ENCODE results near the gene PTCH2. TPM values are rescaled to one million over a fixed set of nuclear protein-coding genes. Genes with fewer than 3 reads are reported as not detected.

PTCH2 gene
- total RNA-seq, 1 experiment from 2014 or later: not detected

DNA sequence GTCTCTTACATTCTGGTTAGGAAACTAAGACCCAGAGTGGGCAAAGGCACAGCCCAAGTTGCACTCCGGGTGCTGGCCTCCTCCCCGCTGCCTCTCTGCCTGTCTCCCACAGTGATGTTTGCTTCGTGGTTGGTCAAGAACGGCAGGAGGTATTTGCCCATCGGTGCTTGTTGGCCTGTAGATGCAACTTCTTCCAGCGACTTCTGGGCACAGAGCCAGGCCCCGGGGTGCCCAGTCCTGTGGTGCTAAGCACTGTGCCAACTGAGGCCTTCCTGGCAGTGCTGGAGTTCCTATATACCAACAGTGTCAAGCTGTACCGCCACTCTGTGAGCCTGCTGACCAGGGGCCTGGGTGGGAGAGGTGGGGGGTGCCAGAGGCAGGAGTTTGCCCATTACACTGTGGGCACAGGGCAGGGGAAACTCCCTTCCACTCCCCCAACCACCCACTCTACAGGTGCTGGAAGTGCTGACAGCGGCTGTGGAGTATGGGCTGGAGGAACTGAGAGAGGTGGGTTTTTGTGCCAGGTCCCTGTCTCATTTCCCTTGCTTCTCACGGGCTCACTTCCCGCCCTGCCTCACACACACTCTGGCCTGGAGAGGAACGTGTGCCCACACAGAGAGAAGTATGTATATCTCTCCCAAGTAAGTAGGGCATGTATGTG, 32.8 kb downstream of the PTCH2 start:
- no peak for TF ChIP-seq EZH2phosphoT487 (IDR thresholded peaks at IDR 0.05; ENCODE audit: borderline replicate concordance, low read length)
- no peak for TF ChIP-seq EZH2 (IDR thresholded peaks at IDR 0.05; ENCODE audit: low read length, unreplicated experiment)
- Histone ChIP-seq H3K9ac (ENCODE audit: low read length) (no peak overlapping the region), H3K27me3 (ENCODE audit: low read length) (no peaks in the 10 kb centered on the region)

DNA sequence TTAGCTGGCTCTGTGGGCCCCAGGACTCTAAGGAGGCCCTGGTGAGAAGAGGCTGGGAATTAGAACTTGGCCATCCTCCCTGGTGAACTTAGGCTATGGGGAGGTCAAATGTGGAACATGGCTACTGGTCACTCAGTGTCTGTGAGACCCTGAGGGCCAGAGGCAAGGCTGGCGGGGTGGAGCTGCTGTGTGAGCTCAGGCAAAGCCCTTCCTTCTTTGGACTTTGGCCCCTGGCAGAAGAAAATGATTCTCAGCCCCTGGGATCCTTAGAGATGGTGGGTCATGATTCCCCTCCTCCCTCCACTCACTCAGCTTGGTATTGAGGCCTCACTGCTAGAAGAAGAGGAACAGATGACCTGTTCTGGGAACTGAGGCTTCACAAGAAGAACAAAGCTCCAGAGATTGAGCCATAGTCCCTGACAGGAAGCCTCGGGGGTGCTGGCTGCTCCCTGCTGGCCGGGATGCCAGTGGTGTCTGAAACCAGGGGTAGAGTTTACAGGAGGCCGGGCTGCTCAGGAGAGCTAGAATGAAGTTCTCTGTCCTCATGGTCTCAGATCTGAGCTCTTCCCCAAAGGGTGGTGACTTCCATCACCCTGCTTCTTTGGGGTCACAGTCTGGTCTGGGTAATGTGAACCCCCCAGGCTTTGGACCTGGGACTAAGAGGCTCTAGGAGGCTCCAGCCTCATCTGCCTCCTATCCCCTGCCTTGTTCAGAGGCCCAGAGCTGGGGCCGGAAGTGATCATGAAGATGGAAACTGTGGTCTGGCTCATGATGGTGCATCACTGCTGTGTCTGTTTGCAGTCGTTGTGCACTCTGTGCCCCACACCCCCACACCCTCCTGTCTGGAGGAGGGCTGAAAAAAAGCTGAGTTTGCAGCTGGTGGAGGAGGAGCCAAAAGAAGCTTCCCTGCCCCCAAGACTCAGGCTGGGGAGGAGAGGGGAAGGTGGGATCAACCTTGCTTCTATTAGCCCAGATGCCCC, 33.8 kb downstream of the PTCH2 start:
- Histone ChIP-seq H3K27ac (ENCODE audit: low read length) (peak overlapping the region; percentile 98), H3K4me3 (ENCODE audit: low read length) (no peak overlapping the region), H3K4me1 (ENCODE audit: insufficient read depth, low read length) (peaks cover 44% of the 10 kb centered on the region), H3F3A (ENCODE audit: low read length, unreplicated experiment) (peaks cover 5% of the 10 kb centered on the region), H3K9ac (ENCODE audit: low read length) (peak overlapping the region; percentile 87; the same call in 1 of the 2 replicates), H3K9me3 (ENCODE audit: low read length) (no peaks in the 10 kb centered on the region), H4K20me1 (ENCODE audit: low read length) (no peaks in the 10 kb centered on the region), H3K9me2 (replicated peaks; ENCODE audit: low read length) (no peaks in the 10 kb centered on the region), H3K4me2 (ENCODE audit: low read length) (no peak overlapping the region), H3K27me3 (ENCODE audit: low read length) (no peaks in the 10 kb centered on the region), H3K79me2 (ENCODE audit: low read length) (no peaks in the 10 kb centered on the region), H3K36me3 (ENCODE audit: low read depth, low read length) (peaks cover 3% of the 10 kb centered on the region; the same call in 1 of the 2 replicates), H2AFZ (ENCODE audit: low read length) (no peak overlapping the region)
- POLR2A ChIA-PET (ENCODE audit: unreplicated experiment): interaction anchor here (1.0 kb wide), 1 partner anchor 9 kb away, joined by 3 read pairs; no protein-coding TSS in a partner anchor
- DNase-seq (no peak), ATAC-seq (no peak)
- no TSS peak for BruUV-seq (replicated peaks)
- TF ChIP-seq, protein P1, sequence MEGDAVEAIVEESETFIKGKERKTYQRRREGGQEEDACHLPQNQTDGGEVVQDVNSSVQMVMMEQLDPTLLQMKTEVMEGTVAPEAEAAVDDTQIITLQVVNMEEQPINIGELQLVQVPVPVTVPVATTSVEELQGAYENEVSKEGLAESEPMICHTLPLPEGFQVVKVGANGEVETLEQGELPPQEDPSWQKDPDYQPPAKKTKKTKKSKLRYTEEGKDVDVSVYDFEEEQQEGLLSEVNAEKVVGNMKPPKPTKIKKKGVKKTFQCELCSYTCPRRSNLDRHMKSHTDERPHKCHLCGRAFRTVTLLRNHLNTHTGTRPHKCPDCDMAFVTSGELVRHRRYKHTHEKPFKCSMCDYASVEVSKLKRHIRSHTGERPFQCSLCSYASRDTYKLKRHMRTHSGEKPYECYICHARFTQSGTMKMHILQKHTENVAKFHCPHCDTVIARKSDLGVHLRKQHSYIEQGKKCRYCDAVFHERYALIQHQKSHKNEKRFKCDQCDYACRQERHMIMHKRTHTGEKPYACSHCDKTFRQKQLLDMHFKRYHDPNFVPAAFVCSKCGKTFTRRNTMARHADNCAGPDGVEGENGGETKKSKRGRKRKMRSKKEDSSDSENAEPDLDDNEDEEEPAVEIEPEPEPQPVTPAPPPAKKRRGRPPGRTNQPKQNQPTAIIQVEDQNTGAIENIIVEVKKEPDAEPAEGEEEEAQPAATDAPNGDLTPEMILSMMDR (conservative IDR thresholded peaks at IDR 0.05; ENCODE audit: low read depth, low read length): no peak
- no peak for TF ChIP-seq EZH2 (IDR thresholded peaks at IDR 0.05; ENCODE audit: low read length, unreplicated experiment)
- no peak for TF ChIP-seq EZH2phosphoT487 (IDR thresholded peaks at IDR 0.05; ENCODE audit: borderline replicate concordance, low read length)
- CTCF ChIA-PET: interaction anchor here (0.6 kb wide), 1 partner anchor 9 kb away, joined by 4 read pairs; the partner anchor contains the start of gene PLK3
- intact Hi-C loops (cut with micrococcal nuclease): no loop called here

More for the DNA sequence above, 32.8 kb downstream of the PTCH2 start:
- Histone ChIP-seq H3K36me3 (ENCODE audit: low read depth, low read length) (peaks cover 3% of the 10 kb centered on the region; the same call in 1 of the 2 replicates), H3F3A (ENCODE audit: low read length, unreplicated experiment) (peaks cover 5% of the 10 kb centered on the region), H3K4me2 (ENCODE audit: low read length) (no peak overlapping the region), H3K4me3 (ENCODE audit: low read length) (no peak overlapping the region), H3K4me1 (ENCODE audit: insufficient read depth, low read length) (peaks cover 49% of the 10 kb centered on the region), H3K79me2 (ENCODE audit: low read length) (no peaks in the 10 kb centered on the region), H3K27ac (ENCODE audit: low read length) (no peak overlapping the region), H3K9me2 (replicated peaks; ENCODE audit: low read length) (no peaks in the 10 kb centered on the region), H3K9me3 (ENCODE audit: low read length) (no peaks in the 10 kb centered on the region), H2AFZ (ENCODE audit: low read length) (no peak overlapping the region), H4K20me1 (ENCODE audit: low read length) (no peaks in the 10 kb centered on the region)
- ATAC-seq: no peak
- ChIA-PET POLR2A (ENCODE audit: unreplicated experiment) (no interaction called here), CTCF (no interaction called here)
- BruUV-seq (replicated peaks): no TSS peak
- peak; percentile 16 for DNase-seq
- intact Hi-C loops (cut with micrococcal nuclease): no loop called here
